Upper lobe of right lung (tissue), 1 donor: ENCODE data around the gene ZNF155. TPM values are rescaled to one million over a fixed set of nuclear protein-coding genes. Genes with fewer than 3 reads are reported as not detected.
"Not testable (repeated sequence)": the region's sequence is repeated elsewhere in the genome, so short reads cannot be mapped to it uniquely, and the experiment has no call there.

Experiments used
- ATAC-seq: fragments of 200-7000 bp; cut with Tn5 transposase; one replicate; pipeline ENCODE4 v1.9.1; 2020; ENCODE audit warnings: mild to moderate bottlenecking, moderate library complexity
- DNase-seq: peaks from one replicate; pipeline ENCODE4 v3.0.0-alpha.2; 2020
- H3K27ac ChIP-seq: fragments of 200-600 bp; one replicate; pipeline ENCODE4 v1.8.0; 2022
- H3K27me3 ChIP-seq: fragments of 200-600 bp; one replicate; pipeline ENCODE4 v1.8.0; 2022; ENCODE audit warnings: mild to moderate bottlenecking
- H3K36me3 ChIP-seq: fragments of 200-600 bp; one replicate; pipeline ENCODE4 v1.8.0; 2022
- H3K4me1 ChIP-seq: fragments of 200-600 bp; one replicate; pipeline ENCODE4 v1.8.0; 2022
- H3K4me3 ChIP-seq: fragments of 200-600 bp; one replicate; pipeline ENCODE4 v1.8.0; 2022; ENCODE audit warnings: mild to moderate bottlenecking
- H3K9me3 ChIP-seq: fragments of 200-600 bp; one replicate; pipeline ENCODE4 v1.8.0; 2022
- intact Hi-C: fragments of 100-400 bp; cut with DNase I; formaldehyde crosslinking; loops from one replicate; pipeline ENCODE4 v1.11.0; 2022
- total RNA-seq: library from RNA; stranded (reverse); fragmentation: NEBNext Ultra II Directional; extraction: Animal tissue kit (Norgen Biotek cat#: 25700); gene quantifications from one replicate; pipeline ENCODE4 v1.2.1, GENCODE V29; 2021
- TF ChIP-seq, protein P1 (sequence below): fragments of 200-600 bp; IDR thresholded peaks from one replicate; pipeline ENCODE4 v1.8.0; 2022; ENCODE audit warnings: antibody characterized with exemption
- donor health status: DM: no; HTN: yes; CAD: no; lungs with severe emphysema.

ZNF155 gene
- total RNA-seq, 1 donor from 2014 or later, result 8.7 TPM

DNA sequence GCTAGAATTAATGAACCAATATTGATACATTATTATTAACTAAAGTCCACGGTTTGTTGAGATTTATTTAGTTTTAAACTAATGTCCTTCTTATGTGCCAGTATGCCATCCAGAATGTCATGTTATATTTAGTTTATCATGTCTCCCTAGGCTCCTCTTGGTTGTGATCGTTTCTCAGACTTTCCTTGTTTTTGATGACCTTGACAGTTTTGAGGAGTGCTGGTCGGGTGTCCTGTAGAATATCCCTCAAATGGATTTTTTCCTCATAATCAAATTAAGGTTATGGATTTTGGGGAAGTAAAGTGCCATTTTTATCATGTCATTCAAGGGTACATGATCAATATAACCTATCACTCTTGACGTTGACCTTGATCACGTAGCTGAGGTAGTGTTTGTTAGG, 42.8 kb upstream of the ZNF155 start:
- ATAC-seq (no peak), DNase-seq (no peak)
- intact Hi-C loops, result no loop called here
- Histone ChIP-seq H3K36me3 (no peaks in the 10 kb centered on the region), H3K4me3 (no peak overlapping the region), H3K27me3 (no peaks in the 10 kb centered on the region), H3K4me1 (no peaks in the 10 kb centered on the region), H3K9me3 (no peaks in the 10 kb centered on the region), H3K27ac (no peak overlapping the region)
- TF ChIP-seq, protein P1, sequence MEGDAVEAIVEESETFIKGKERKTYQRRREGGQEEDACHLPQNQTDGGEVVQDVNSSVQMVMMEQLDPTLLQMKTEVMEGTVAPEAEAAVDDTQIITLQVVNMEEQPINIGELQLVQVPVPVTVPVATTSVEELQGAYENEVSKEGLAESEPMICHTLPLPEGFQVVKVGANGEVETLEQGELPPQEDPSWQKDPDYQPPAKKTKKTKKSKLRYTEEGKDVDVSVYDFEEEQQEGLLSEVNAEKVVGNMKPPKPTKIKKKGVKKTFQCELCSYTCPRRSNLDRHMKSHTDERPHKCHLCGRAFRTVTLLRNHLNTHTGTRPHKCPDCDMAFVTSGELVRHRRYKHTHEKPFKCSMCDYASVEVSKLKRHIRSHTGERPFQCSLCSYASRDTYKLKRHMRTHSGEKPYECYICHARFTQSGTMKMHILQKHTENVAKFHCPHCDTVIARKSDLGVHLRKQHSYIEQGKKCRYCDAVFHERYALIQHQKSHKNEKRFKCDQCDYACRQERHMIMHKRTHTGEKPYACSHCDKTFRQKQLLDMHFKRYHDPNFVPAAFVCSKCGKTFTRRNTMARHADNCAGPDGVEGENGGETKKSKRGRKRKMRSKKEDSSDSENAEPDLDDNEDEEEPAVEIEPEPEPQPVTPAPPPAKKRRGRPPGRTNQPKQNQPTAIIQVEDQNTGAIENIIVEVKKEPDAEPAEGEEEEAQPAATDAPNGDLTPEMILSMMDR, result no peak

DNA sequence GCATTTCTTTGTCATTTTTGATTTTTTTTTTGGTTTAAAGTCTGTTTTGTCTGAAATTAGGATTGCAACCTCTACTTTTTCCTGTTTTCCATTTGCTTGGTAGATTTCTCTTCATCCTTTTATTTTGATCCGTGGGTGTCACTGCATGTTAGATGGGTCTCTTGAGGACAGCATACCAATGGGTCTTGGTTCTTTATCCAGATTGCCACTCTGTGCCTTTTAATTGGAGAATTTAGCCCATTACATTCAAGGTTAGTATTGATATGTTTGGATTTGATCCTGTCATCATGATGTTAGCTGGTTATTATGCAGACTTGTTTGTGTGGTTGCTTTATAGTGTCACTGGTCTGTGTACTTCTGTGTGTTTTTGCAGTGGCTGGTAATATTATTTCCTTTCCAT, 36.6 kb upstream of the ZNF155 start:
- H3K4me1 ChIP-seq, H3K27me3 ChIP-seq, DNase-seq, H3K9me3 ChIP-seq, ATAC-seq, H3K4me3 ChIP-seq, H3K27ac ChIP-seq, intact Hi-C loops, H3K36me3 ChIP-seq: not testable (repeated sequence)

DNA sequence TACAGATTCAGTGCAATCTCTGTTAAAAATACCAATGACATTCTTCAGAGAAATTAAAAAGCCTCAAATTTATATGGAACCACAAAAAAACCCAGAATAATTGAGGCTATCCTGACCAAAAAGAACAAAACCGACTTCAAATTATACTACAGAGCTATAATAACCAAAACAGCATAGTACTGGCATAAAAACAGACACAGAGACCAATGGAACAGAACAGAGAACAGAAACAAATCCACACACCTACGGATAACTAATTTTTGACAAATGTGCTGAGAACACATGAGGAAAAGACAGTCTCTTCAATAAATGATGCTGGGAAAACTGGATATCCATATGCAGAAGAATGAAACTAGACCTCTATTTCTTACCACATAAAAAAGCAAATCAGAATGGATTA, 34.2 kb upstream of the ZNF155 start:
- H3K4me1 ChIP-seq, H3K4me3 ChIP-seq, H3K9me3 ChIP-seq, H3K27me3 ChIP-seq, ATAC-seq, H3K27ac ChIP-seq, intact Hi-C loops, DNase-seq, H3K36me3 ChIP-seq: not testable (repeated sequence)

DNA sequence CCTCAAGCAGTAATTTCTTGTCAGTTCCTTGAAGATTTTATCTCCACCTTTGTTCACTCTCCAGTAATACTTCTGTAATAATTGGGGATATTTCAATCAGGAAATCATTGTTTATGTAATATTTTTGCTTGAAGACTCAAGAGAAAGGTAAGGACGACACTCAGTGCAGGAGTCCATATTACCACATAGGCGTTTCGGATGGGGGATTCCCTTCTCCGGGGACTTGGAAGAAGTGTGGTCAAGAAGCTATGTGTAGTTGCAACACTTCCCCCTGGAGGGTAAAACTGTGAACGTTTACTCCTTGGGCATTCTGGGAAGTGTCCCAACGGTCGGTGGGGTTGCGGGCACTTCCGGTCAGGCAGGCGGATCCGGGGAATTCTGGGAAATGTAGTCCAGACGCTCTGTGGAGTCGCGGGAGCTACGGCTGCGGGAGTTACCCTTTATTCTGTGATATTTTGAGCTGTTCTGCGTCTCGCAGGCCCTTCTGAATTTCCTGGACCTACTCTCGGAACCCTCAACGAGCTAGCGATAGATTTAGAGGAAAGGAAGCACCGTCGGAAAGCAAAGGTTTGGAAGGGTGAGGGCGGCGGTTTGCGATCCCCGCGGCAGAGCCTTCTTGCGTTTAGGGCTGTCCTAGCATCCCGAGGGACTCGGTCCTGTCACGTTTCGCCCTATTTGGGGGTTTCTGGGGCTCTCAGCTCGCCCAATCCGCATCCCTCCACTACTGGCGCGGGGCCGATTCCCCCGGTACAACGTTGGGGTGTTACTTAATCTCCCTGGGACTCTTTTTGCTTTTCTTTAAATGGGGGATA, 32.9 kb upstream of the ZNF155 start, which contains the start of gene ZNF221:
TSS of gene ZNF221 (plus strand) at position 395 of the 812 bp plus-strand sequence. CDS start 11,499 bp downstream, outside the sequence.
- ATAC-seq (peak; percentile 100), DNase-seq (peak; percentile 93)
- intact Hi-C loops, result no loop called here
- Histone ChIP-seq H3K27ac (peak within 1 kb of the TSS; percentile 59), H3K9me3 (peaks cover 10% of the 10 kb centered on the region), H3K36me3 (no peaks in the 10 kb centered on the region), H3K27me3 (no peaks in the 10 kb centered on the region), H3K4me1 (no peaks in the 10 kb centered on the region), H3K4me3 (peak within 1 kb of the TSS; percentile 70)
- TF ChIP-seq, protein P1, result peak; percentile 51

DNA sequence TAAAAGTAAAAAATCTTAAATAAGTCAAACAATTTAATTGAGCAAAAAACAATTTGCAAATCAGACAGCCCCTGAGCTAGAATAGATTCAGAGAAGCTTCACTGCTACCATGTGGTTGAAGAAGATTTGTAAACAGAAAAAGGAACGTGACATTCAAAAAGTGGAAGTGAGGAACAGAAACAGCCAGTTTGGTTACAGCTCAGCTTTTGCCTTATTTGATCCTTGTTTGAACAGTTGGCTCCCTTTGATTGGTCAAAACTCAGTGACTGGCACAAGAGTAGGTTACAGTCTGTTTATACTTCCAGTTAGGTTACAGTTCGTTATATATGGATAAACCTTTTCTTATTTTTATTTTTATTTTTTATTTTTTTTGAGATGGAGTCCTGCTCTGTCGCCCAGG, 27.2 kb upstream of the ZNF155 start:
- Histone ChIP-seq H3K9me3 (peaks cover 41% of the 10 kb centered on the region), H3K36me3 (no peaks in the 10 kb centered on the region), H3K27me3 (no peaks in the 10 kb centered on the region), H3K4me1 (no peaks in the 10 kb centered on the region), H3K4me3 (no peak overlapping the region), H3K27ac (no peak overlapping the region)
- TF ChIP-seq, protein P1, result no peak
- no peak for ATAC-seq
- no peak for DNase-seq
- intact Hi-C loops, result no loop called here

DNA sequence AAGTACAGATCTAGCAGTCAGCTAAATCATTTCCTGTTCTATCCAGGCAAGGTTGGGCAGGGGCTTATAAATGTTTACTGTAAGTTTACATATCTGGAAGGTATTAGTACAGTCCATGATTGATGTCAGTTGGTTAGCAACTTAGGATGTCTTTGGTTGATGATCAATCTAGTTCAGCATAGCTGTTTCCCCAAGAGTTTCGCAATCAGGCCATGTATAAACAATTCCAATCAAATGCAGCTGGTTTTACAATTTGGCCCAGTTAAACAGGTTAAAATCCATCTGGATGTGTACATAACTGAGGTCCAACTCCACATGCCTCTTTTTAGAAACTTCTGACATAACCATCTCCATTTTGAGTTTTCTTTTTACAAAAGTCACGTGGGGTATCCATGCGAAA, 26.1 kb upstream of the ZNF155 start:
- H3K27ac ChIP-seq, result no peak overlapping the region
- H3K27me3 ChIP-seq, result no peaks in the 10 kb centered on the region
- no peak for ATAC-seq
- no peak for DNase-seq
- TF ChIP-seq, protein P1, result no peak
- no peaks in the 10 kb centered on the region for H3K36me3 ChIP-seq
- H3K4me1 ChIP-seq, result no peaks in the 10 kb centered on the region
- intact Hi-C loops, result no loop called here
- H3K9me3 ChIP-seq, result peaks cover 51% of the 10 kb centered on the region
- no peak overlapping the region for H3K4me3 ChIP-seq
